ENCODE data around the gene TMEM237. TPM values are rescaled to one million over a fixed set of nuclear protein-coding genes. Genes with fewer than 3 reads are reported as not detected.

The TMEM237 gene
- total RNA-seq, 1 experiment from 2014 or later = 33.6 TPM

DNA sequence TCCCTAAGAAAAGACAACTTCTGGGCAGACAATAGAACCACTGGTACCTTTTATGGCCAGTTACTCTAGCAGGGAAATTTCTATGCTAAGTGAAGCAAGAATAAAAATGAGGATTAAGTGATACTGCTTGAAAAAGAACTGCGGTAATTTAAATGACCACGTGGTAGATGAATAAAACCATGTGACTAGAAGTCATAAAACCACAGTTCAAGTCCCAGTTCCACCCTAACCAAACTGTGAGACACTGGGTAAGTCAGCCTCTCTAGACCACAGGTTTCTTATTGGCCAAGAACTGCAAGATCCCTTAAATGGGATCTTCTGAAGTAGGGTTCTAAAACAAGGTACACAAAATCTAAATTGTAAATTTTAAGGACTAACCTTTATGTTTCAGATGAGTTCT is 12.7 kb downstream of the TMEM237 start (continued):
- TF ChIP-seq, protein P1, sequence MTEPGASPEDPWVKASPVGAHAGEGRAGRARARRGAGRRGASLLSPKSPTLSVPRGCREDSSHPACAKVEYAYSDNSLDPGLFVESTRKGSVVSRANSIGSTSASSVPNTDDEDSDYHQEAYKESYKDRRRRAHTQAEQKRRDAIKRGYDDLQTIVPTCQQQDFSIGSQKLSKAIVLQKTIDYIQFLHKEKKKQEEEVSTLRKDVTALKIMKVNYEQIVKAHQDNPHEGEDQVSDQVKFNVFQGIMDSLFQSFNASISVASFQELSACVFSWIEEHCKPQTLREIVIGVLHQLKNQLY (CRISPR knock-in tag; IDR thresholded peaks at IDR 0.05) = no peak
- no peak for TF ChIP-seq IRF2 (CRISPR knock-in tag; IDR thresholded peaks at IDR 0.05; ENCODE audit: borderline replicate concordance, low read depth)
- TF ChIP-seq, protein P2, sequence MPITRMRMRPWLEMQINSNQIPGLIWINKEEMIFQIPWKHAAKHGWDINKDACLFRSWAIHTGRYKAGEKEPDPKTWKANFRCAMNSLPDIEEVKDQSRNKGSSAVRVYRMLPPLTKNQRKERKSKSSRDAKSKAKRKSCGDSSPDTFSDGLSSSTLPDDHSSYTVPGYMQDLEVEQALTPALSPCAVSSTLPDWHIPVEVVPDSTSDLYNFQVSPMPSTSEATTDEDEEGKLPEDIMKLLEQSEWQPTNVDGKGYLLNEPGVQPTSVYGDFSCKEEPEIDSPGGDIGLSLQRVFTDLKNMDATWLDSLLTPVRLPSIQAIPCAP (CRISPR knock-in tag; IDR thresholded peaks at IDR 0.05) = no peak

DNA sequence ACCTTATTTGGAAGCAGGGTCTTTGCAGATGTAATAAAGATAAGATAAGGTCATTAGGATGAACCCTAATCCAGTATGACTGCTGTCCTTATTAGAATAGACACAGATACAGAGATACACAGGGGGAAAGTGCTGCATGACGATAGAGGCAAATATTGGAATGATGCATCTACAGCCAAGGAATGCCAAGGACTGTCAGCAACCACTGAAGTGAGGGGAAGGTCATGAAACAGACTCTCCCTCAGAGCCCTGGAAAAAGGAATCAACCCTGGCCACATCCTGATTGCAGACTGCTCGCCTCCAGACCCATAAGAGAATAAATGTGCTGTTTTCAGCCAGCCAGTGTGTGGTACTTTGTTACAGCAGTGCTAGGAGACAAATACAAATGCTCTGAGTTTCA is 14.8 kb downstream of the TMEM237 start:
- peaks cover 61% of the 10 kb centered on the region for H3K36me3 Mint-ChIP-seq
- no peak overlapping the region for H3K4me3 Mint-ChIP-seq
- POLR2A ChIA-PET = no interaction called here
- CTCF ChIA-PET = interaction anchor here (0.8 kb wide), 1 partner anchor 403 kb away, joined by 3 read pairs; no protein-coding TSS in a partner anchor
- H3K4me1 Mint-ChIP-seq = peaks cover 2% of the 10 kb centered on the region; the same call in 1 of the 2 replicates
- DNase-seq (ENCODE audit: low spot score) = no peak
- no peaks in the 10 kb centered on the region for H3K9me3 Mint-ChIP-seq
- H3K27me3 Mint-ChIP-seq (ENCODE audit: low read depth) = no peaks in the 10 kb centered on the region
- no peak for TF ChIP-seq NR3C1 (CRISPR knock-in tag; conservative IDR thresholded peaks at IDR 0.05; ENCODE audit: low read depth)
- no peak for TF ChIP-seq ZBTB21 (CRISPR knock-in tag; IDR thresholded peaks at IDR 0.05; ENCODE audit: borderline replicate concordance)
- TF ChIP-seq, protein P3, sequence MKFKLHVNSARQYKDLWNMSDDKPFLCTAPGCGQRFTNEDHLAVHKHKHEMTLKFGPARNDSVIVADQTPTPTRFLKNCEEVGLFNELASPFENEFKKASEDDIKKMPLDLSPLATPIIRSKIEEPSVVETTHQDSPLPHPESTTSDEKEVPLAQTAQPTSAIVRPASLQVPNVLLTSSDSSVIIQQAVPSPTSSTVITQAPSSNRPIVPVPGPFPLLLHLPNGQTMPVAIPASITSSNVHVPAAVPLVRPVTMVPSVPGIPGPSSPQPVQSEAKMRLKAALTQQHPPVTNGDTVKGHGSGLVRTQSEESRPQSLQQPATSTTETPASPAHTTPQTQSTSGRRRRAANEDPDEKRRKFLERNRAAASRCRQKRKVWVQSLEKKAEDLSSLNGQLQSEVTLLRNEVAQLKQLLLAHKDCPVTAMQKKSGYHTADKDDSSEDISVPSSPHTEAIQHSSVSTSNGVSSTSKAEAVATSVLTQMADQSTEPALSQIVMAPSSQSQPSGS (CRISPR knock-in tag; IDR thresholded peaks at IDR 0.05; ENCODE audit: borderline replicate concordance, low read depth) = no peak
- TF ChIP-seq, protein P1 (CRISPR knock-in tag; IDR thresholded peaks at IDR 0.05) = no peak
- TF ChIP-seq, protein P4, sequence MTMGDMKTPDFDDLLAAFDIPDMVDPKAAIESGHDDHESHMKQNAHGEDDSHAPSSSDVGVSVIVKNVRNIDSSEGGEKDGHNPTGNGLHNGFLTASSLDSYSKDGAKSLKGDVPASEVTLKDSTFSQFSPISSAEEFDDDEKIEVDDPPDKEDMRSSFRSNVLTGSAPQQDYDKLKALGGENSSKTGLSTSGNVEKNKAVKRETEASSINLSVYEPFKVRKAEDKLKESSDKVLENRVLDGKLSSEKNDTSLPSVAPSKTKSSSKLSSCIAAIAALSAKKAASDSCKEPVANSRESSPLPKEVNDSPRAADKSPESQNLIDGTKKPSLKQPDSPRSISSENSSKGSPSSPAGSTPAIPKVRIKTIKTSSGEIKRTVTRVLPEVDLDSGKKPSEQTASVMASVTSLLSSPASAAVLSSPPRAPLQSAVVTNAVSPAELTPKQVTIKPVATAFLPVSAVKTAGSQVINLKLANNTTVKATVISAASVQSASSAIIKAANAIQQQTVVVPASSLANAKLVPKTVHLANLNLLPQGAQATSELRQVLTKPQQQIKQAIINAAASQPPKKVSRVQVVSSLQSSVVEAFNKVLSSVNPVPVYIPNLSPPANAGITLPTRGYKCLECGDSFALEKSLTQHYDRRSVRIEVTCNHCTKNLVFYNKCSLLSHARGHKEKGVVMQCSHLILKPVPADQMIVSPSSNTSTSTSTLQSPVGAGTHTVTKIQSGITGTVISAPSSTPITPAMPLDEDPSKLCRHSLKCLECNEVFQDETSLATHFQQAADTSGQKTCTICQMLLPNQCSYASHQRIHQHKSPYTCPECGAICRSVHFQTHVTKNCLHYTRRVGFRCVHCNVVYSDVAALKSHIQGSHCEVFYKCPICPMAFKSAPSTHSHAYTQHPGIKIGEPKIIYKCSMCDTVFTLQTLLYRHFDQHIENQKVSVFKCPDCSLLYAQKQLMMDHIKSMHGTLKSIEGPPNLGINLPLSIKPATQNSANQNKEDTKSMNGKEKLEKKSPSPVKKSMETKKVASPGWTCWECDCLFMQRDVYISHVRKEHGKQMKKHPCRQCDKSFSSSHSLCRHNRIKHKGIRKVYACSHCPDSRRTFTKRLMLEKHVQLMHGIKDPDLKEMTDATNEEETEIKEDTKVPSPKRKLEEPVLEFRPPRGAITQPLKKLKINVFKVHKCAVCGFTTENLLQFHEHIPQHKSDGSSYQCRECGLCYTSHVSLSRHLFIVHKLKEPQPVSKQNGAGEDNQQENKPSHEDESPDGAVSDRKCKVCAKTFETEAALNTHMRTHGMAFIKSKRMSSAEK (CRISPR knock-in tag; IDR thresholded peaks at IDR 0.05; ENCODE audit: borderline replicate concordance) = no peak
- TF ChIP-seq GTF2I (CRISPR knock-in tag; conservative IDR thresholded peaks at IDR 0.05) = no peak
- no peak overlapping the region for H3K27ac Mint-ChIP-seq
- no peak for ATAC-seq

DNA sequence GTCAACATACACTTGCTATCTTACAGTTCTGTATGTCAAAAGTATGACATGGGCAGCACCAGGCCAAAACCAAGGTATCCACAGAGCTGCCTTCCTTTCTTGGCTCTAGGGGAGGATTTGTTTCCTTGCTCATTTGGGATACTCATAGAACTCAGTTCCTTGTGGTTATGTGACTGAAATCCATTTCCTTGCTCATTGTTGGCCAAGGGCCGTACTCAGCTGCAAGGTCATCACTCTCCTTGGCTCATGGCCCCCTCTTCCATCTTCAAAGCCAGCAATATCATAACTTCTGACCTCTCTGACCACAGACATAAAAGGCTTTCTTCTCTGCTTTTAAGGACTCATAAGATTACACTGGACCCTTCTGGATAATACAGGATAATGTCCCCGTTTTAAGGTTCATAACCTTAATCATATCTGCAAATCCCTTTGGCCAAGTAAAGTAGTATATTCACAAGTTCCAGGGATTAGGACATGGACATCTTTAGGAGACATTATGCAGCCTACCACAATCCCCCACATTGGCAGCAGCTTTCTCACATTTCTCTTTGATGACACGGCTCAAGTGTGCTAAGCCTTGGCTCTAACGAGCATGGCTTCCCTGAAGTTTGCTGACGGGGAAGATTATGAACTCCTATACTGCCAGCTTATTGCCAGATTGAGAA is 20.9 kb downstream of the TMEM237 start:
- DNase-seq (ENCODE audit: low spot score) (no peak), ATAC-seq (no peak)
- Mint-ChIP-seq H3K4me1 (no peaks in the 10 kb centered on the region), H3K9me3 (no peaks in the 10 kb centered on the region), H3K4me3 (no peak overlapping the region), H3K27ac (no peak overlapping the region), H3K27me3 (ENCODE audit: low read depth) (no peaks in the 10 kb centered on the region), H3K36me3 (peaks cover 25% of the 10 kb centered on the region)
- POLR2A ChIA-PET = no interaction called here
- CTCF ChIA-PET = no interaction called here
- TF ChIP-seq, protein P5, sequence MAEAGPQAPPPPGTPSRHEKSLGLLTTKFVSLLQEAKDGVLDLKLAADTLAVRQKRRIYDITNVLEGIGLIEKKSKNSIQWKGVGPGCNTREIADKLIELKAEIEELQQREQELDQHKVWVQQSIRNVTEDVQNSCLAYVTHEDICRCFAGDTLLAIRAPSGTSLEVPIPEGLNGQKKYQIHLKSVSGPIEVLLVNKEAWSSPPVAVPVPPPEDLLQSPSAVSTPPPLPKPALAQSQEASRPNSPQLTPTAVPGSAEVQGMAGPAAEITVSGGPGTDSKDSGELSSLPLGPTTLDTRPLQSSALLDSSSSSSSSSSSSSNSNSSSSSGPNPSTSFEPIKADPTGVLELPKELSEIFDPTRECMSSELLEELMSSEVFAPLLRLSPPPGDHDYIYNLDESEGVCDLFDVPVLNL (CRISPR knock-in tag; IDR thresholded peaks at IDR 0.05; ENCODE audit: borderline replicate concordance, low read depth) = no peak
- TF ChIP-seq KAT7 (CRISPR knock-in tag; IDR thresholded peaks at IDR 0.05; ENCODE audit: borderline replicate concordance) (no peak), ELF4 (CRISPR knock-in tag; IDR thresholded peaks at IDR 0.05; ENCODE audit: low read depth) (no peak)
- TF ChIP-seq, protein P6, sequence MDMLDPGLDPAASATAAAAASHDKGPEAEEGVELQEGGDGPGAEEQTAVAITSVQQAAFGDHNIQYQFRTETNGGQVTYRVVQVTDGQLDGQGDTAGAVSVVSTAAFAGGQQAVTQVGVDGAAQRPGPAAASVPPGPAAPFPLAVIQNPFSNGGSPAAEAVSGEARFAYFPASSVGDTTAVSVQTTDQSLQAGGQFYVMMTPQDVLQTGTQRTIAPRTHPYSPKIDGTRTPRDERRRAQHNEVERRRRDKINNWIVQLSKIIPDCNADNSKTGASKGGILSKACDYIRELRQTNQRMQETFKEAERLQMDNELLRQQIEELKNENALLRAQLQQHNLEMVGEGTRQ (CRISPR knock-in tag; IDR thresholded peaks at IDR 0.05) = no peak
- TF ChIP-seq, protein P7, sequence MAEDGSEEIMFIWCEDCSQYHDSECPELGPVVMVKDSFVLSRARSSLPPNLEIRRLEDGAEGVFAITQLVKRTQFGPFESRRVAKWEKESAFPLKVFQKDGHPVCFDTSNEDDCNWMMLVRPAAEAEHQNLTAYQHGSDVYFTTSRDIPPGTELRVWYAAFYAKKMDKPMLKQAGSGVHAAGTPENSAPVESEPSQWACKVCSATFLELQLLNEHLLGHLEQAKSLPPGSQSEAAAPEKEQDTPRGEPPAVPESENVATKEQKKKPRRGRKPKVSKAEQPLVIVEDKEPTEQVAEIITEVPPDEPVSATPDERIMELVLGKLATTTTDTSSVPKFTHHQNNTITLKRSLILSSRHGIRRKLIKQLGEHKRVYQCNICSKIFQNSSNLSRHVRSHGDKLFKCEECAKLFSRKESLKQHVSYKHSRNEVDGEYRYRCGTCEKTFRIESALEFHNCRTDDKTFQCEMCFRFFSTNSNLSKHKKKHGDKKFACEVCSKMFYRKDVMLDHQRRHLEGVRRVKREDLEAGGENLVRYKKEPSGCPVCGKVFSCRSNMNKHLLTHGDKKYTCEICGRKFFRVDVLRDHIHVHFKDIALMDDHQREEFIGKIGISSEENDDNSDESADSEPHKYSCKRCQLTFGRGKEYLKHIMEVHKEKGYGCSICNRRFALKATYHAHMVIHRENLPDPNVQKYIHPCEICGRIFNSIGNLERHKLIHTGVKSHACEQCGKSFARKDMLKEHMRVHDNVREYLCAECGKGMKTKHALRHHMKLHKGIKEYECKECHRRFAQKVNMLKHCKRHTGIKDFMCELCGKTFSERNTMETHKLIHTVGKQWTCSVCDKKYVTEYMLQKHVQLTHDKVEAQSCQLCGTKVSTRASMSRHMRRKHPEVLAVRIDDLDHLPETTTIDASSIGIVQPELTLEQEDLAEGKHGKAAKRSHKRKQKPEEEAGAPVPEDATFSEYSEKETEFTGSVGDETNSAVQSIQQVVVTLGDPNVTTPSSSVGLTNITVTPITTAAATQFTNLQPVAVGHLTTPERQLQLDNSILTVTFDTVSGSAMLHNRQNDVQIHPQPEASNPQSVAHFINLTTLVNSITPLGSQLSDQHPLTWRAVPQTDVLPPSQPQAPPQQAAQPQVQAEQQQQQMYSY (CRISPR knock-in tag; IDR thresholded peaks at IDR 0.05) = no peak
- TF ChIP-seq, protein P8, sequence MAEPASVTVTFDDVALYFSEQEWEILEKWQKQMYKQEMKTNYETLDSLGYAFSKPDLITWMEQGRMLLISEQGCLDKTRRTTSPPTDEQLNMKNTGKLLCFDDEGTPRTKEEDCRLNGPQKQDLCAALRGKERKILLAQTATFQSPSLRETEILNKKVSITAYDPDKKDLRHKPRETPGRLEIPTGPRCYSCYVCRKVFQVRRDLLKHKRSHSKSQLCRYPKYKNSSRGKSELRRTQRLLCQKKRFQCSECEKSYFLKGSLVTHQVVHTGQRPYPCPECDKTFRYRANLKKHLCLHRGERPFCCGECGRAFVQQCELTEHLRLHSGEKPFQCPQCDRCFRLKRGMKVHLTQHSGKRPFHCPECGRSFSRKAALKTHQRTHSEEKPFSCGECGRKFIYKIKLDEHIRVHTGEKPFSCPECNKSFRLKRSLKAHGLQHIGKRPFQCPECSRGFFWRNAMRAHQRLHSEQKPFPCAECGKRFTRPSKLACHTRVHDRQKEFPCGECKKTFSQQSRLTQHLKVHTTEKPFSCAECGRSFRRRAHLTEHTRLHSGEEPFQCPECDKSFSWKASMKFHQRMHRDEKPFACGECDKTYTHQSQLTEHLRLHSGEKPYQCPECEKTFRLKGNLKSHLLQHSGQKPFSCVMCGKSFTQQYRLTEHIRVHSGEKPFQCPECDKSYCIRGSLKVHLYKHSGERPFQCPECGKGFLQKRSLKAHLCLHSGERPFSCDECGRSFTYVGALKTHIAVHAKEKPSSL (CRISPR knock-in tag; conservative IDR thresholded peaks at IDR 0.05) = no peak
